HG03196 (cell line): ENCODE results near the gene RAVER2.
"Not testable (repeated sequence)": the region's sequence is repeated elsewhere in the genome, so short reads cannot be mapped to it uniquely, and the experiment has no call there.

Experiments used
- ATAC-seq: cut with Tn5 transposase; IDR thresholded peaks from one replicate; pipeline ENCODE4 v1.9.1; 2021; ENCODE audit not compliant: unreplicated experiment

RAVER2 gene

DNA sequence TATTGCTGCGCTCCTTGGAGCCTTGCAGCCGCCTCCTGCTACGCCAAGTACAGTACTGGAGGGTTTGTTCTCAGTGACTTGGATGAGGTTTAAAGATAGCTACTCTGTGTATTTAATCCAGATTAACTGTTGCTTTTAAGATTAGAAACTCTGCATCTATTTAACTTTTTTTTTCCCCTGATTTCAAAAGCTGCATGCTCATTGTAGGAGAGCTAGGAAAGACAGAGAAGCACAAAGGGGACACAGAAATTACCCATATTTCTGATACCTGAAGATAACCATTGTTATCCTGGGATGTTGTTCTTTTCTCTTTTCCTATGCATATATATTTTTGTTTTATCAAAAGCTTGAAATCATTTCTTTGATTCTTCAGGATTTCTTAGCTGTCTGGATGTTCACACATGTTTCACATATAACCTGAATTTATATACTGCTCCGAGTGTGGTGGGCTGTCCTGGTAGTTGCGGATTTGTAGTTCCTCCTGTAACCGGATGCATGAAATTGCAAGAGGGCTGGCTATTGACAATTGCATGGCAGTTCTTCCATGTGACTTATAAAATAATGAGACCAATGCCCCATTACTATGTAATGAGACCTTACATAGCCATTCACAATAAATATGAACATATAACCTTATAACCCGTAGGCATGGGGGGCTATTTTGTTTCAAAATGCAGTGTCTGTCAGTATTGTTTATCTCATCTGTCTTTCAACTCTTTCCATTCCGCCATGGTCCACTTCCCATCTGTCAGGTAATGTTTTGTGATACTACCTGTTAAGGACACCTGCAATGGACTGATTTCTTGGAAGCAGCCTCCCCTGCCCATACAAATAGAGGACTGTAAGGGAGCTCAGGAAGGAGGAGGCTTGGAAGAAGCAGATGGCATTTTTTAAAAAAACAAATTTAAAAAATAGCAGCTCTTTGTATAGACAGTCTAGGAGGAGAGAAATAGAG is 1.4 kb downstream of the RAVER2 start:
- ATAC-seq: no peak

DNA sequence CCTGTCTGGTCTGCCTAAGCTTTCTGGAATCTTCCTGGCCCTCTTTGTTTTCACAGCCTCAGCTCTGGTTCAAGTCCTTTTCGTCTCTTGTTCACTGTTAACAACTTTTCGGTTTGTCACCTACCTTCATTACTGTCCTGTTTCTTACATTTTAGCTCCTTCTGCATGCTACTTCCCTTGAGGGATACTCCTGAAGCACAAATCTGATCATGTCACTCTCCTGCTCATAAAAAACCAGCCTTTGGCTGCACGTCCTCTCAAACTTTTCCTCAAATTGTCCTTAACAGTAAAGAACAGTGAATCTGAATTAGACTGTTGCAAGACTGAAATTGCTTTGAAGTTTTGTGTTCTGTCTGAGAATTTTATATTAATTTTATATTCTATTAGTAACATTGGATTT is 3.3 kb downstream of the RAVER2 start:
- no peak for ATAC-seq

DNA sequence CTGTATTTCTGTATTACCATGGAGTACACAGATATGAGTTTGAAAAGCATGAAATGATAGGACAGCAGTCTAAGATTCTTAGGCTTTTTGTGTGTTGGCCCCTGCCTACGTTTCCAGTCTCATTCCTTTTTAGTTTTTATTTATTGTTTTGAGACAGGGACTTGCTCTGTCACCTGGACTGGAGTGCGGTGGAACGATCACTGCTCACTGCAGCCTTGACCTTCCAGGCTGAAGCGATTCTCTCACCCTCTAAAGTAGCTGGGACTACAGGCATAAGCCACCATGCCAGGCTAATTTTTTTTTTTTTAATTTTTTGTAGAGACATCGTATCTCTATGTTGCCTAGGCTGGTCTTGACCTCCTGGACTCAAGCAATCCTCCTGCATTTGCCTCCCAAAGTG is 3.8 kb downstream of the RAVER2 start:
- ATAC-seq: no peak

DNA sequence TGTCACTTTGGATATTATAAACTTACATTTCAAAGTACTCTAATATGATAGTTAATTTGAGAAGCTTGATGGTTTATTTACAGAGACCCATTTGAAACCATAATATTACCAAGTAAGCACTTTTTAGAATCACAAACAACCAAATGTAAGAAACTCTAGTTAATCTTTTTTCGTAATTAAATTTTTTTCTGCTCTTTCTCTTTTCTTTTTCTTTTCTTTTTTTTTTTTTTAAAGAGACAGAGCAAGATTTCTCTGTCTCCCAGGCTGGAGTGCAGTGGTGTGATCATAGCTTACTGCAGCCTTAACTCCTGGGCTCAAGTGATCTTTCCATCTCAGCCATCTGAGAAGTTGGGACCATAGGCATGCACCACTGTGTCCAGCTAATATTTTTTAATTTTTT is 5.2 kb downstream of the RAVER2 start:
- no peak for ATAC-seq

DNA sequence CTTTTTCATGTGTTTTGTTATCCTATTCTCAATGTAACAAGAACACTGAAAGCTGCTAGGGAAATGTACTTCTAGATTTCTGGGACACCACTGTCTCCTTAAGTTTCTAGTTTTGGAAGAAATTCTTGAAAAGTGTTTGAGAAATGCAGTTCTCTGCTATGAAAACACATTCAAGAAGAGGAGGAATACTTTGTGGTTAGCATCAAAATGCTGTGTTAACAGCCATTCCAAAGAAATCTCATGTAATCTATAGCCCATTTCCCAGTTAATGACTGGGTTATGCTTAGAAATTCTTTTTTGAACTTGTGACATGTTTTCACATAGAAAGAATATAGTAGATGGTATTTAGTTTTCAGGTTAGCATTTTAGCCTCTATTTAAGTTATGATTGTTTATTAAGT is 6.0 kb downstream of the RAVER2 start:
- ATAC-seq: no peak

DNA sequence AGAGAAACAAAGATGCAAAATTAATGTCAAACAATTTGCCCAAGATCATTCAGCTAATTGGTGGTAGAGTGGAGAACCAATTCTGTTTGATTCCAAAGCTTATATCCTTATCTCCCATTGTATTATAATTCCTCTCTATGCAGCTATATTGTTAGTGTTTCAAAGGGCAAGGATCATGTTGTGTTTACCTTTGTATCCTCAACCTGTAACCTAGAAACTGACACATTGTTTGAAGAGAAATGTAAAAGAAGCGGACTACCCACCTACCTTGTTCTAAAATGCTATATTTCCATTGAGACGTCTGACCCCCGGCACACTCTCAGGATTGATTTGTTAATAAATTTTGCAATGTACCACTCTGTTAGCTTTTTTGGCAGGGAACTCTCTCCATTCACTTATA is 9.3 kb downstream of the RAVER2 start:
- ATAC-seq: no peak

DNA sequence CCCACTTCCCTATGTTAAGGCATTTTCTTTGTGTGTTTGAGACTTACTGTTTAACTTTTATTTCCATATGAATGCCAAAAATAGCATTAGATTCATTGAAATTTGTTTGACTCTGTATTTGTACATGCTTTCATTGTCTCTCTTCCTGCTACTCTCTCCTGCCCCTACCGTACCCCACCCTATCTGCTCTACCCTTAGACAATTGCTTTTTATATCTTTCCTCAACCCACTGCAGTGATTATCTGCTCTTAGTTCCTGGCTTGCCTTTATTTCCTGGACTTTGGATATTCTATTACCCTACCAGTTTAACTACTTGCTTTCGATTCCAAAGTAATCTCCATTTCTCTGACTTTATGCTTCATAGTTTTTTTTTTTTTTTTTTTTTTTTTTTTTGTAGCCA is 10.5 kb downstream of the RAVER2 start:
- ATAC-seq: no peak

DNA sequence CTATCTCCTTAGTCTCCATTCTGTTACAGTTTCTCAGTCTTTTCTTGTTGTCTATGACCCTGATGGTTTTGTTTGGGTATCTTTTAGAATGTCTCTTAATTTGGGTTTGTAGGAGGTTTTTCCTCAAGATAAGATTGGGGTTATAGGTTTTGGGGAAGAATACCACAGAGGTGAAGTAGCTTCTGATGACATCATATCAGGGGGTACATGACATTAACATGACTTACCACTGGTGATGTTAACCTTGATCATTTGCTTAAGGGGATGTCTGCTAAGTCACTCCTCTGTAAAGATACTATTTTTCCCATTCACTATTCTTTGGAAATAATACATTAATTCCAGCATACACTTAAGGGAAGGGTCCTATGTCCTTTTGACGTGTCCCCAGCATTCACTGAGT is 11.9 kb downstream of the RAVER2 start:
- ATAC-seq: no peak

DNA sequence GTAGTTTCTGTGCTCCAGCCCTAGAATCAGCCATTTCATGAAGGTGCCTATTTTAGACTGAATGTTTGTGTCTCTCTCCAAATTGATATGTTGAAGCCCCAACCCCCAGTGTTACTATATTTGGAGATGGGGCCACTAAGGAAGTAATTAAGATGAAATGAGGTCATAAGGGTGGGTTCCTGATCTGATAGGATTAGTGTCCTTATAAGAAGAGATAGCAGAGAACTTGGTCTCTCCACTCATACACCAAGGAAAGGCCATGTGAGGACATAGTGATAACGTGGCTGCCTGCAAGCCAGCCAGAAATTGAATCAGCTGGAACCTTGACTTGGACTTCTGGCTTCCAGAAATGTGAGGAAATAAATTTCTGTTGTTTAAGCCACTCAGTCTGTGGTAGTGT is 12.3 kb downstream of the RAVER2 start:
- no peak for ATAC-seq

DNA sequence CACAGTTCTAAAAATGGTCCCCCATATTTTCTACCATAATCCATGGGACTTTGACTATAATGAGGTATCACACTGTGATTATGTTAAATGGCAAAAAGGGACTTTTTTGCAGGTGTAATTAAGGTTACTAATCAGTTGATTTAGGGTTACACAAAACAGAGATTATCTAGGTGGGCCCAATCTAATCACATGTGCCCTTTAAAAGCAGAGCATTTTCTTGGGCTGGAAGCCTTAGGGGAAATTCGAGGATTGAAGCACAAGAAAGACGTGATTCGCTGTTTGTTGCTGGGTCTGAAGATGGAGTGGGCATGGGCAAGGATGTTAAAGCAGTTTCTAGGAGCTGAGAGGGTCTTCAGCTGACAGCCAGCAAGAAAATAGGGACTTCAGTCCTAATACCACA is 13.4 kb downstream of the RAVER2 start:
- ATAC-seq: no peak

DNA sequence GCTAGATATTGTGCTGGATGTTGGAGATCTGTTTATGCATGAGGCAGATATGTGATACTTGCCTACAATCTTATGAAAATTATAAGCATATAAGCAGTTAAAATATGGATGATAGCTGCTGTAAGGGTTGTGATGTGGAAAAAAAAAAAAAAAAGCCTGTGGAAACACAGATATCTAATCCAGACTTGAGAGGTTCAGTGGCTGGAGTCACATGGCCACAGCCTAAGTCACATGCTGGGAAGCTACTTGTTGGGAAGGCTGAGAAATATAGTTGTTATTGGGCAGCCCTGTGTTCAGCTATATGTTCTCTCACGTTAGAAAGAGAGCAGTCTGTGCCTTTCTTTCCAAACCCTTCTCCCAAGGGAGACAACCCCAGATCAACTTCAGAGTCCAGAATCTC is 15.1 kb downstream of the RAVER2 start:
- no peak for ATAC-seq

DNA sequence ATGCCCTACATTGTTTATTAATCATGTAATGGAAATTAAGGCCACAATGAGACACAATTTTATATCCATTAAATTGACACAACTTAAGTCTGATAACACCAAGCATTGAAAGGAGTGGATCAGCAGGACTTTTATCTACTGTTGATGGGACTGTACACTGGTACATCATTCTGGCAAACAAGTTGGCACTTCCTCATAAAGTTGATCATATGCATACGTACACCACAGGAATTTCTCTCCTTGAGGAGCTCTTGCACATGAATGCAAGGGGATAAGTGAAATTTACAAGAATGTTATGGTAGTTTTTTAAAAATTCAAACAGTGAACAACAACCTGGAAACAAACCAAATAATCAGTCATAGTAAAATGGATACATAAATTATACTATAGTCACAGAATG is 20.1 kb downstream of the RAVER2 start:
- no peak for ATAC-seq

DNA sequence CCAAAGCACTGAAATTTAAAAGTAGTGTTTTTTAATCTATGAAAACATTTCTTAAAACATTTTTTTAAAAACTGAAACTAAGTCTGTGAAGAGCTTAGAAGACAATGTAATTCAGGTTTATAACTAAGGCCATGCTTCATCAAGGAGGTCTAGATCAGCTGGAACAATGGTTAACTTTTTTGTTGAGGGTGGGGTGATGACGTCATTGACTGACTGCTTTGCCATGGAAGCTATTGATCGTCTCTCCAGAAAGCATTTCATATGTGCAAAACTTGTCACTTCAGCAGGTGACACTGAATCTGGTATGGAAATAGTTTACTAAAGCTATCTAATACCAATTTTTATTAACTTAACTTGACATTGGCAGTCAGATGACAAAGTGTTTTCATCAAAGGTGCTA is 21.0 kb downstream of the RAVER2 start:
- ATAC-seq: no peak

DNA sequence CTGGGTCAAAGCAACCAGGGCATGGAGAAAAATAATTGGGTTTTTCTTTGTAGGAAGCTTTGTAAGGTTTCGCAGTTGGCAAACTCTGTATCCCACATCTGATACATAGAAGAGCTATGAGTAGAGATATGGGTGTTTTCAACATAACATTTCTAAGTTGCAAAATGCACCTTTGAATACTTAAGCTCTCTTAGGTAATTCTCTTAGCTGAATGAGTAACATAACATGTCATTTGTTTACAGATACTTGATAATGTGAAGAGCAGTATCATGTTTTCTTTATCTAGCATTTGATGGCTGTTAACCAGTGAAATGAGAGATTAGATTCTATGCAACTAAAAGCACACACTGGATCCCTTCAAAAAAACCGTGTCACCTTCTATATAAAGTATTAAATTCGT is 21.6 kb downstream of the RAVER2 start:
- no peak for ATAC-seq

DNA sequence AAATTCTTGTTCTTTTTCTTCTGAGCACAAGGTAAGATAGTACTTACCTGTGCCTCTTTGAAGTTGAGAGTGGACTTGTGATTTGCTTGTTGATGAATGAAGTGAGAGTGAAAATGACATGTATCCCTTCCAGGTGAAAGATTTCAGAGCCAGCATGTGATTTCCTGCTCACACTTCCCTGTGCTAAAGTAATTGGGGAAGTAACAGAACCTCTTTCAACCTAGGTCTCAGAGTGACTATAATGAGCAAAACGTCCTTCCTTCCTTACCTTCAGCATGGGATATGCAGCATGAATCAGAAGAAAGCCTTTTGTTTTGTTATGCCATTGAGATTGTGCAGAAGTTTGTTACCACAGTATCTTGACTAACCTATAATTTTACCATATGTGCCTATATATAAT is 24.6 kb downstream of the RAVER2 start:
- ATAC-seq: no peak

DNA sequence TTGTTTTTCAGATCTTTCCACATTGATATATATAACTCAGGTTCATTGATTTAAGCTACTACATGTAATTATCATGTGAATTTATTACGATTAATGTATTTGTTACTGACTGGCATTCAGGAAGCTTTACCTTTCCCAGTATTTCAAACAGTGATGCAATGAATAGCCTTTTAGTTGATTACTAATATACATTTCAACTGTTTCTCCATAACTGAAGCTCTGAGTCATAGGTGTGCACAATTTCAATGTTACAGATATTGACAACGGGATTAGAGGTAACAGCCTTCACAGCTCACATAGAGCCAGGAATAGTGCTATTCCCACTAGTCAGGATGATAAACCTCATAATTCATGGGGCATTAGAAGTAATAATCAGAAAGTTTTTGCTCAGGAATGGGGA is 25.1 kb downstream of the RAVER2 start:
- ATAC-seq: no peak

DNA sequence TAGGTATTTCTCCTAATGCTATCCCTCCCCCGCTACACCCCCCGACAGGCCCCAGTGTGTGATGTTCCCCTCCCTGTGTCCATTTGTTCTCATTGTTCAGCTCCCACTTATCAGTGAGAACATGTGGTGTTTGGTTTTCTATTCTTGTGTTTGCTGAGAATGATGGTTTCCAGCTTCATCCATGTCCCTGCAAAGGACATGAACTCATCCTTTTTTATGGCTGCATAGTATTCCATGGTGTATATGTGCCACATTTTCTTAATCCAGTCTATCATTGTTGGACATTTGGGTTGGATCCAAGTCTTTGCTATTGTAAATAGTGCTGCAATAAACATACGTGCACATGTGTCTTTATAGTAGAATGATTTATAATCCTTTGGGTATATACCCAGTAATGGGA is 28.4 kb downstream of the RAVER2 start:
- ATAC-seq: not testable (repeated sequence)

DNA sequence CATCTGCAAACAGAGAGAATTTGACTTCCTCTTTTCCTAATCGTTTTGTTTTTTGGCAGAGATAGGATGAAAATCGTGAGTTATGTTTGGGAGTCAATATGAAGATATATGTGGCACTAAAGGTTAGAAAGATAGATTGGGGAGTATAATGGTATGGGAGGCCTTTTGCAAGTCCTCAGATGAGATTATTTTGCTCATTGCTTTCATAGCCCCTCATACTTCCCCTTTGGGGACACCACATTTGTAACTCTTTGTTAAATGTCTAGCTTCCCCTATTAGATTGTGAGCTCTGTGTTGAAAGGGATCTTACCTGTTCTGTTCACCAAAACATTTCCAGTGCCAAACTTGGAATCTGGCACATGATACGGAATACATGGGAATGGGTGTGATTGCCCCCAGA is 30.2 kb downstream of the RAVER2 start:
- ATAC-seq: no peak

DNA sequence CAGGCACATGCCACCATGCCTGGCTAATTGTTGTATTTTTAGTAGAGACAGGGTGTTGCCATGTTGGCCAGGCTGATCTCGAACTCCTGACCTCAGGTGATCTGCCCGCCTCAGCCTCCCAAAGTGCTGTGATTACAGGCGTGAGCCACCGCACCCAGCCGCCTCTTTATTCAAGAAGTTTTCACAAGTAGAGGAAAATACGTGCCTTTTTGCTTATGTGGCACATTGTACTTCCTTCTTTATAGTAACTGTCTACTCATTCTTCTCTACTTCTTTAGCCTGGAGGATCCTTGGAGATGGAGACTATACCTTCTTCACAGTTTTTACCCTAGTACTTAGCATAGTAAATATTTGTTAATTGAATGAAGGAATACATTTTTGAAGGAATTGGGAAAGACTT is 37.2 kb downstream of the RAVER2 start:
- ATAC-seq: not testable (repeated sequence)

DNA sequence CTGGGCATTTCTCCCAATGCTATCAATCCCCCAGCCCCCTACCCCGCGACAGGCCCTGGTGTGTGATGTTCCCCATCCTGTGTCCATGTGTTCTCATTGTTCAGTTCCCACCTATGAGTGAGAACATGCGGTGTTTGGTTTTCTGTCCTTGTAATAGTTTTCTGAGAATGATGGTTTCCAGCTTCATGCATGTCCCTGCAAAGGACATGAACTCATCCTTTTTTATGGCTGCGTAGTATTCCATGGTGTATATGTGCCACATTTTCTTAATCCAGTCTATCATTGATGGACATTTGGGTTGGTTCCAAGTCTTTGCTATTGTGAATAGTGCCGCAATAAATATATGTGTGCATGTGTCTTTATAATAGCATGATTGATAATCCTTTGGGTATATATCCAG is 38.0 kb downstream of the RAVER2 start:
- not testable (repeated sequence) for ATAC-seq

DNA sequence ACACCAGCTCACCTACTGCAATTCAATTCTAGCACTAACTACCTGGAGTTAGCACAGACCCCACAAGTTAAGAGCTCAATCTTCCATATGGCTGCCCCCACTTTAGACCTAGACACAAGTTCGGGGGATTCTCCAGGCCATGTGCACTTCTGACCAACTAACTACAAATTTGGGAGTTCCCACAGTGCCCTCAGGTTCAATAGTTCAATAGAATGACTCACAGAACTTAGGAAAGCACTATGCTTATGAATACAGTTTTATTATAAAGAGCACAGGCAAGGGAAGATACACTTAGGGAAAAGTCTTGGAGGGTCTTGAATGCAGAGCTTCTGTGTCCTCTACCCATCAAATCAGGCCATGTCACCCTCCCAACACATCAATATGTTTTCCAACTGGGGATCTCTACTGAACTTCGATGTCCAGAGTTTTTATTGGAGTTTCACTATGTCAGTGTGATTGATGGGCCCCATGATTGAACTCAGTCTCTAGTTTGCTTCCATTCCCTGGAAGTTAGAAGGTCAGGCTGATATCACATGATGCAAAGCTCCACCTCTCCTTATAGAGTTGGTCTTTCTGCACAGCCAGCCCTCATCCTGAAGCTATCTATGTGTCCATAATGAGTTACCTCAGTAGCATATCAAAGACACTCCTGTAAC is 46.1 kb downstream of the RAVER2 start:
- no peak for ATAC-seq

DNA sequence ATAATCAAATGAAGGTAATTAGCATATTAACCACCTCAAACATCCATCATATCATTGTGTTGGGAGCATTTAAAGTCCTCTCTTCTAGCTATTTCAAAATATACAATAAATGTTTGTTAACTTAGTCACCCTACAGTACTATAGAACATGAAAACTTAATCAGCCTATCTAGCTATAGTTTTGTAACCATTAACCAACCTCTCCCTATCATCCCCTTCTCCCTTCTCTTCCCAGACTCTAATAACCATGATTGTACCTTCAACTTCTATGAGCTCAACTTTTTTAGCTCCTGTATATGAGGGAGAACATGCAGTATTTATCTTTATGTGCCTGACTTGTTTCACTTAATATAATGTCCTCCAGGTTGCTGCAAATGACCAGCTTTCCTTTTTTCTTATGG is 54.0 kb downstream of the RAVER2 start:
- no peak for ATAC-seq
